HPDE6-E6E7 (cell line): ENCODE measurements around the gene GPATCH1.
A peak's percentile ranks its signal among the peaks of the same experiment; 100 is the strongest.
"Not testable (repeated sequence)": the region's sequence is repeated elsewhere in the genome, so short reads cannot be mapped to it uniquely, and the experiment has no call there.

ENCODE experiments used
- DNase-seq: peaks from one replicate; pipeline ENCODE4 v3.0.0; 2011; ENCODE audit warnings: missing footprints; ENCODE audit errors: extremely low spot score

Gene GPATCH1

DNA sequence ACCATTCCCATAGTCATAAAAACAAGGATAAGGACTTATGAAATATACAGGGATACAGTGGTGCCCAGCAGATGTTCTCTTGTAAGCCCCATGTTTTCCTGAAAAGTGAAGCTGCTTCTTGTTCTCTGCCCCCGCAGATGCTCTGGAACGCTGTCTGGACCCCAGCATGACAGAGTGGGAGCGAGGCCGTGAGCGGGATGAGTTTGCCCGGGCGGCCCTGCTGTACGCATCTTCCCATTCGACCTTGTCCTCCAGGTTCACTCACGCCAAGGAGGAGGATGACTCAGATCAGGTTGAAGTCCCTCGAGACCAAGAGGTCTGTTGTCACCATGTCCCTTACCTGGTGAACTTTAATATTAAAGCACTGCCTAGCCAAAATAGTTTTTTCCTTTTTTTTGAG, 30.6 kb downstream of the GPATCH1 start:
- no peak for DNase-seq

DNA sequence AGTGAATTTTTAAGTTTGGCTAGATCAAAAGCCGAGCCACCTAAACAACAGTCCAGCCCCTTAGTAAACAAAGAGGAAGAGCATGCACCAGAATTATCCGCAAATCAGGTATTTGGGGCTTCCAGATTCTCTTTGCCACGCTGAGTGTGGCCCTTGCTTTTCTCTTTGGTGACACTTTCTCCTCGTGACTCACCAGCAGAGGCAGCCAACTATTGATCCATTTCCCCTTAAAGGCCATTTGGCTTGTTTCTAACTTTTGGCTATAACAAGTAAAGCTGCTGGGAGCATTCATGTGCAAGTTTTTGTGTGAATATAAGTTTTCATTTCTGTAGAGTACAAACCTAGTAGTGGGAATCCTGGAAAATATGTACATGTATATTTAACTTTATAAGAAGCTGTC, 33.3 kb downstream of the GPATCH1 start:
- DNase-seq = no peak

DNA sequence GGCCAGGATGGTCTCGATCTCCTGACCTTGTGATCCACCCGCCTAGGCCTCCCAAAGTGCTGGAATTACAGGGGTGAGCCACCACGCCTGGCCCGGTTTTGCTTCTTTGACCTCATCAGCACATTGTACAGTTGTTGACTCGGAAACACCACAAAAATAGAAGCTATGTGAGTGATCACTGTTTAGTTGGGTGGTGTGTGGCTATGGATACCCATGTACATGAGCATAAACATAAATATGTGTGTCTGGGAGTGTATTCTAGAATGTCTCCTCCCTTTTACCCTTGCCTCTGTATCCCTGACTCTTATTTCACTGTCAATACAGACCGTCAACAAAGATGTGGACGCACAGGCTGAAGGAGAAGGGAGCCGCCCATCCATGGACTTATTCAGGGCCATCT, 36.5 kb downstream of the GPATCH1 start:
- no peak for DNase-seq

DNA sequence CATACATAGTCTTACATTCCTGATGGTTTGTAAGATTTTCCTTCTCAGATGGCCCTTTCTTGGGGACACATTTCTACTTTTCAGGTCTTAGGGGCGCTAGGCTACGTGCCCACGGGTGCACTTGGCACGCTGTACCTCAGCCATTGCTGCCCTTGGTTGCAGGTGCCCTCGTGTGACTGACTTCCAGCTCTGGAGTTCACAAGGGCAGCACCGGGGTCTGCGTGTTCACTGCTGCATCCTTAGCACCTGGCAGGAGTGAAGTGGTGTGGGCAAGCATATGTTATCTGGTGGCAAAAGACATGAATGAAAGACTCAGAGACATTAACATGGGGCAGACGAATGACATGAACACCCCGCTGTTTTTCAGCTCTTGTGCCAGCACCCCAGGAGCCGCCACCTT, 37.7 kb downstream of the GPATCH1 start:
- no peak for DNase-seq

DNA sequence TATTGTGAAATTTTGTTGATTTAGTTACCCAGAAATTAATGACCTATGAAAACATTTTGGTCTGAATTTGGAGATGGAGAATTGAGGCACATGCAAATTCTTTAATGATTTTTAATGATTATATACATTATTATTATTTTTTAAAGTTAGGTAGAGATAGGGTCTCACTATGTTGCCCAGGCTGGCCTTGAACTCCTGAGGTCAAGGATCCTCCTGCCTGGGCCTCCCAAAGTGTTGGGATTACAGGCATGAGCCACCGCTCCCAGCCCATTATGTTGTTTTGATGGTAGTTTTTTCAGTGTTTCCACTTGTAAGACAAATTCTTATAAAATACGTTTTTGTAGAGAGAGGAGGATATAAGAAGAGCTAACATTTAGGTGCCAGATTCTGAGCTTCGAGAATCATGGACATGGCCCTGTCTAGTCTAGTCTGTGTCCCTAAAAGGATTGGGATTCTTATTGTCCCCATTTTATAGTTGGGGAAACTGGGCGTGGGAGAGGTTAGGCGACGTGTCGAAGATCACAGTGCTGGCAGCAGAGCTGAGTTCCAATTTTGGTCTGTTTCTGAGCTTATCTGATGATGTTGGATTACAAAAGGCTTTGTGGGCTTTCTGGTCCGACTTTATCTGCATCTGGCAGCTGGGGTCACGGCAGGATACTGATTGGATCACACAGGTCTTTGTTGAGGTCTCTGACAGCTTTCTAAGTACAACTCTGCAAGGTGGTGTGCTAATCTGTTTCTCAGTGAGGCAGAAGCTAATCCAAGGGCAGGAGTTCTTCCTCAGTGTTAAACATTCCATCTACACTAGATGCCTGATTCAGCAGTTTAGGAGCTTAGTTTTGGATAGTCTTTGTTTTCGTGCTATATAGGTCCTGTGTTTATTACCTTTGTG, 43.5 kb downstream of the GPATCH1 start:
- no peak for DNase-seq

DNA sequence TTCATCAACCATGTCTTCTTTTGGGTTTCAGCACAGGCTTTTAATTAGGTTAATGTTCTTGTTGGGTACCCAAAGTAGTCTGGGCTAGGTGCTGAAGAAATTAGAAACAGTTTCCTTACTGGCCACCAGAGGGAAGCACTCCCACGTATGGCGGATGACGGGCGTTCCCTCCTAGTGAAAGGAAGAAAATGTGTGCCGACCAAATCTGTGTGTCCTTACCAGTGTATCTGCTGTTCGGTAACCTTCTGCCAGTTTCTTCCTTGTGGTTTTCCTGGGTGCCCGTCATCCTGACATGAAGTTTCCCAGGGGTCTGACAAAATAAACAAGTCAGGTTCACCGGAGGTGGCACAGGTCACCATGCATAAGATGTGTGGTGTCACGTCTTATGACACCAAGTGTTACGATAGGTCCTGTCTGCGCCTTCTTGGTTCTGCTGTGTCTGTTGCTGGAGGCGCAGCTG, 45.0 kb downstream of the GPATCH1 start:
- peak; percentile 76 for DNase-seq

DNA sequence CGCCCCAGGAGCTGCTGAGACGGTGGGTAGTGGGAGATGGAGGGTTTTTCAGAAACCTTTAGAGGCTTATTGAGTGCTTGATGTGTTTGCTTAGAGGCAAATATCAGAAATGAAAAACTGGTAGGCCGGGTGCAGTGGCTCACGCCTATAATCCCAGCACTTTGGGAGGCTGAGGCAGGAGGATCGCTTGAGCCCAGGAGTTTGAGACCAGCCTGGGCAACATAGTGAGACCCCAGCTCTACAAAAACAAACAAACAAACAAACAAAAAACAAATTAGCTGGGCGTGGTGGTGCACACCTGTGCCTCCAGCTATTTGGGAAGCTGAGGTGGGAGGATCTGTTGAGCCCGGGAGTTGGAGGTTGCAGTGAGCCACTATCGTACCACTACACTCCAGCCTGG, 45.7 kb downstream of the GPATCH1 start:
- DNase-seq = not testable (repeated sequence)

DNA sequence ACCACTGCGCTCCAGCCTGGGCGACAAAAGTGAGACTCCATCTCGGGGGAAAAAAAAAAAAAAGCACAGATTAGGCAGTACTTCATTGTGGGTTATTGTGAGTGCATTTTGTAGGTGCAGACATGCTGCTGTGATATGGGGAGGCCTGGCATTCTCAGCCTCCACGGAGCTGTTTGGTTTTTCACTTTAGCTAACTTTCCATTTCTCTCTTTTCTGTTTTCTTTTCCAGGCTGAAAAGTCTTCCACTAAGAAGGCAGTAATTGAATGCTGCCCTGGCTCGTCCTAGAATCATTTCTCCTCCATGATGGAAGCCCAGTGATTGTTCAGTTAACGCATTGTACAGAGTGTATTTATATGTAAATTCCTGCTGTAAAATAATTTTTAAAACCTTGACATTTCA, 48.9 kb downstream of the GPATCH1 start:
- no peak for DNase-seq

DNA sequence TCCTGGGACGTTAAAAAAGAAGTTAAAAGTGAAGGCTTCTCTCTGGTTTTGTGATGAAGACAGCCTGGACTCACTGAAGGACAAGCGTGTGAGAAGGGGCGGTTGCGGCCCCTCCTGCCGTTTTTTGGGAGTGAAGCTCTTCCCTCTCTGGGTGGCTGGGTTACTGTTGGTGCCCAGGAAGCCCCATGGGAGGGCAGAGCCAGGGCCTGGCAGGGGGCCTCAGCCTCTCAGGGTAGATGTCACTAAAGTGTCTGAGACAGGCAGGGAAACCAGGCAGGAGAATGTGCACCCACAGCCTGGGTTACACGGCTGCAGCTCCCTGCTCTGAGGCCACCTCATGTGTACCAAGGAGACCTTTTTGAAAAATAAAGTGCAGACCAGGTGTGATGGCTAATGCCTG, 49.5 kb downstream of the GPATCH1 start:
- DNase-seq = no peak

DNA sequence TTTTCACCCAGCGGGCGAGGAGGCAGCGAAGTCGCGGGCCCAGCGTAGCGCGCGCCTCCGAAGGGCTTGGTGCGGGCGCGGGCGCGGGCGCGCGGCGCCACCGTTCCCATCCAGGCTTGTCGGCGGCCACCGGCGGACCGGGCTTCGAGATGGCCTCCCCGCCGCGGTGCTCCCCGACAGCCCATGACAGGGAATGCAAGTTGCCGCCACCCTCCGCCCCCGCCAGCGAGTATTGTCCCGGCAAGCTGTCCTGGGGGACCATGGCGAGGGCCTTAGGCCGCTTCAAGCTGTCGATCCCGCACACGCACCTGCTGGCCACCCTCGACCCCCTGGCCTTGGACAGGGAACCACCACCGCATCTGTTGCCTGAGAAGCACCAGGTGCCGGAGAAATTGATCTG, 51.0 kb downstream of the GPATCH1 start, which contains the start of gene WDR88:
Gene WDR88 (plus strand): TSS at position 94 of the 400 bp plus-strand sequence. CDS start 56 bp downstream, at position 150.
- no peak for DNase-seq

DNA sequence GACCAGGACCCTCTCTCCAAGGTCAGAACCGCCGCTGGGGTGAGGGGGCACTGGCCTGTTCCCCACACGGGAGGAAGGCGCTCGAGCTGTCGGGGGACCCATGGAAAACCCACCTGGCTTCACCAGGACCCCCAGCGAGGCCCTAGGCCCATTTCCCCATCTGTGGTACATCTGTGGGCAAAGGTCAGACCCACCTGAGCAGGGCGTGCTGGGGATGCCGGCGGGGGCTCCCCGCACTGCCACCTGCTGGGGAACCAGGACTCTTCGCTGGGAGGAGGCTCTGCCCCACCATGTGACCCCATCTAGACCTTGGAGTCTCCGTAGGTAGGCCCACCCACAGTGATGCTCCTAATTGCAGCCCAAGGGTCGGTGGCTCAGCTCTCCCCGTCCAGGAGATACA, 51.4 kb downstream of the GPATCH1 start:
- no peak for DNase-seq

DNA sequence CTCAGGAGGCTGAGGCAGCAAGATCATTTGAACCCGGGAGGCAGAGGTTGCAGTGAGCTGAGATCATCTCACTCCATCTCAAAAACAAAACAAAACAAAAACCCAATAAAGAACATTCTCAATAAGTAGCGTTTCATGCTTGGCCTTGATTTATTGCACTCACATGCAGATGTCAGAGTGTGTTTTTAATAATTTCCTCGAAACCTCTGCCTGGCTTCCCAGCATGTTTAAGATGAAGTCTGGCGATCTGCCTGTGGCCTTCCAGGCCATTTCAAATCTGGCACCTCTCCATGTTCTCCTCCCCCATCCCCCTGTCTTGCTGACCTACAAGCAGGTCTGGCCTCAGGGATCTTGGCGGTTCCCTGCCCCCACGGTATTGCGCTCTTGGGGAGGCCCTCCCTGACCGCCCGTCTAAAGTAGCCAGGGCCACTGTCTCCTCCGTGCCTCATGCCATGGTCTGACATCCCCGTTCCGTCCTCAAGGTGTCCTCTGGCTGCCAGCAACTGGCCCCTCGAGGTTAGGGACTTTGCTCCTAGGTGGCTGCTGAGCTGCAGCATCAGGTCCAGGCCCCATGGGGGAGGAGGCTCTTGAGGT, 52.6 kb downstream of the GPATCH1 start:
- no peak for DNase-seq

DNA sequence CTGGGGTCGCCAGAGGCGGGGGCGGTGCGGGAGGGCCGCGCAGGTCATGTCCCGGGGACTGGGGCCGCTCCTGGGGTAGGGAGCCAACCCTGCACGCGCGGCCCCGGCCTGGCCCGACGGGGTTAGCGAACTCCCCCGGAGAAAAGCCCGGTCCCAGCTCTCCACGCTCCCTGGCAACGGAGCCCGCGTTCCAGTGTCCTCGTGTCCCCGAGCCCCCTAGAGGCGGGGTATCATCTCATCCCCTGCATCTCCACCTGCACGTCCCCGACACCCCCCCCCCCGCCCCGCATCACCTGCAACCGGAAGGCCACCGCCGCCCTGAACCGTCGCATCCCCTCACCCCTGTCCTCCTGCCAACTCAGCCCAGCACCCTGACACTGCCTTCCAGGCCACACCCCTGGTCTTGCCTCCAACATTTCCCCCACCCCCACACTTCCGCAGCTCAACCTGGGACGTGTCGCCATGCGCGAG, 53.6 kb downstream of the GPATCH1 start:
- no peak for DNase-seq

DNA sequence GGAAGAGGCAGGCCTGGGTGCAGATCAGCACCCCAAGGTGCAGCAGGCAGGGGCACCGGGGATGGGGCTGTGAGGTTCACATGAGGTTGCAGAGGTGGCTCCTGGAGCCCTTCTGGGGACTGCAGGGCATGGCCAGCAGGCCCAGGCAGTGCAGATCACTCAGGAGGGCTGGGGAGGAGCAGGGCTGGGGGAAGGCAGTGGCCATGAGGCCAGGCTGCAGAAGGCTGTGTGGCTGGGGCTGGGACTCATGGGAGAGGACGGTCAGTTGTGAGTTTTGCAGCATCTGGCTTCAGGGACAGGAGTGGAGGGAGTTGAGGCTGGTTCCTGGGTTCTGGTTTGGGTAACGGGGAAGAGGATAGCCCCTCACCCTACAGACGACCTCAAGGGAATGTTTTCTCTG, 58.2 kb downstream of the GPATCH1 start:
- DNase-seq = no peak

DNA sequence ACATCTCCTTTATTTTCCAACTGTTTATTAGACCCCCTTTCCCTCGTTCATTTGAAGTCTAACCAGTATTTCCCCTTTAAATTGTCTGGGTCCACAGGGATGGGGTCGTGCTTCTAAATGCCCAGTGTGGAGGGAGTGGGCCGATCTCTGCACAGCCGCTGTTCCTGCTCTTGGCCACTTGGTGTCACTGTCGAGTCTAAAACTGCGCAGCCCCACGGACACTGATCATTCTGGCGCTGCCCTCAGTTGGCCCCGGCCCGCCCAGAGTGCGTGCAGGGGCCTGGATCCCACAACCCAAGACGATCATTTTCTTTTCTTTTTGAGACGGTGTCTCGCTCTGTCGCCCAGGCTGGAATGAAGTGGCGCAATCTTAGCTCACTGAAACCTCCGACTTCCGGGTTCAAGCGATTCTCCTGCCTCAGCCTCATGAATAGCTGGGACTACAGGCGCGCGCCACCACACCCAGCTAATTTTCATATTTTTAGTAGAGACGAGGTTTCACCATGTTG, 63.0 kb downstream of the GPATCH1 start:
- peak; percentile 56 for DNase-seq

DNA sequence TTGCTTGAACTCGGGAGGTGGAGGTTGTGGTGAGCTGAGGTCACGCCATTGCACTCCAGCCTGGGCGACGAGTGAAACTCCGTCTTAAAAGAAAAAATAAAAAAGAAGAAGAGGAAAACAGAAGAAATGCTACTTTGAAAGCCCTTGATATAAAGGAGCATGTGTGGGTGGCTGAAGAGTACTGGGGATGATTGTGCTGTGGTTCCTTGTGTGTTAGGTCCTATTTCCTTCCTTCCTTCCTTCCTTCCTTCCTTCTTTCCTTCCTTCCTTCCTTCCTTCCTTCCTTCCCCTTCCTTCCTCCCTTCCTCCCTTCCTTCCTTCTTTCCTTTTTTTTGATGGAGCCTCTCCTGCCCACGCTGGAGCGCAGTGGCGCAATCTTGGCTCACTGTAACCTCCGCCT, 65.2 kb downstream of the GPATCH1 start:
- no peak for DNase-seq

DNA sequence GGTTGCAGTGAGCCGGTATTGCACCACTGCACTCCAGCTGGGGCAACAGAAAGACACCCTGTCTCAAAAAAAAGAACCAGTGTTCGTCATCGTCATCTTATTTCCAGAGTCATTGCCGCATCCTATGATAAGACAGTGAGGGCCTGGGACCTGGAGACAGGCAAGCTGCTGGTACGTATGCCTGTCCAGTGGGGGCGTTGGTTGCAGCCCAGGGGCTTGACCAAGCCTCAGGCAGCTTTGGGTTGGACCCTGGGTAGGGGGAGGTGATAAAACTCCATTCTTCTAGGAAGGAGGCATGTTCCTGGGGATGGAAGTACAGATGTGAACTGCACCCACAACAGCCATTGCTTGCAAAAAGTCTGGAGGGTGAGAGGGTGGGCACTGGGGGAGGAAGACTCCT, 66.6 kb downstream of the GPATCH1 start:
- no peak for DNase-seq

DNA sequence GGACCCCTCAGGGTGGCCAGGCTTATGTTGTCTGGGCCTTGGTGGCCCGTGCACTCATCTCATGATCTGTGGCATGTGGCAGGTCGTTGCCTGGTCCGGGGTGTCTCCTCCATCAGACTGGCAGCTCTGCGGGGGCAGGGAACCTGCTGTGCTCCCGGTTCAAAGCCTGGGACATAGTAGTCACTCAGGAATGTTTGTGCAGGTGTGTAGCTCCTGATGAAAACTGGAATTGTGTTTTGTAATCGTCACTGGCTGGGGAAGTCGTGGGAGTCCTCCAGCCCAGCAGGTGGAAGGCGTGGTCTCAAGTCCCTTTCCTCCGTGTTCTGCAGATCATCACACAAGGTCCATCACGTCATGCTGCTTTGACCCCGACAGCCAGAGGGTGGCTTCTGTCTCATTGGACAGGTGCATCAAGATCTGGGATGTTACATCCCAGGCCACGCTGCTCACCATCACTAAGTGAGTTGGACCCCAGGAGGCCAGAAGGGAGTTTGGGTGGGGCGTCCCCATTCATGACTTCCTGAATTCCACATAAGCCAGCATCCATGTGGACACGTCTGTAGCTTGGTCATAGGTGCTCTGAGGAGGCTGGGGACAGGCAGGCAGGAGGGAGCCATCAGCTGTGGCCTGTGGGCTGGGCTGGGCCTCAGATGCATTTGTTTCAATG, 70.0 kb downstream of the GPATCH1 start:
- no peak for DNase-seq

DNA sequence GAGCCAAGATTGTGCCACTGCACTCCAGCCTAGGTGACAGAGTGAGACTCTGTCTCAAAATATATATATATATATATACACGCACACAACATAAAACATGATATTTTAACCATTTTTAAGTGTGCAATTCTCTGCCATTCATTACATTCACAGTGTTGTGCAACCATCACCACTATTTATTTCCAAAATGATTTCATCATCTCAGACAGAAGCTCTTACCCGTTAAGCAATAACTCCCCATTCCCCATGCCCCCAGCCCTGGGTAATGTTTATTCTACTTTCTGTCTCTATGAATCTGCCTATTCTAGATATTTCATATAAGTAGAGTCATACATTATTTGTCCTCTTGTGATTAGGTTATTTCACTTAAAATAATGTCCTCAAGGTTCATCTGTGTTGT, 71.2 kb downstream of the GPATCH1 start:
- no peak for DNase-seq

DNA sequence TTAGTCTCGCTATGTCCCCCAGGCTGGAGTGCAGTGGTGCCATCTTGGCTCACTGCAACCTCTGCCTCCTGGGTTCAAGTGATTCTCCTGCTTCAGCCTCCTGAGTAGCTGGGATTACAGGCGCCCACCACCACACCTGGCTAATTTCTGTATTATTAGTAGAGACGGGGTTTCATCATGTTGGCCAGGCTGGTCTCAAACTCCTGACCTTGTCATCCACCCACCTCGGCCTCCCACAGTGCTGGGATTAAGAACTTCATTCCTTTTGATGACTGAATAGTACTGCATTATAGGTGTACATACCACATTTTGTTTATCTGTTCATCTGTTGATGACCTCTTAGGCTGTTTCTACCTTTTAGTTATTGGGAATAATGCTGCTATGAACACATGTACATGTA, 71.6 kb downstream of the GPATCH1 start:
- DNase-seq = not testable (repeated sequence)

DNA sequence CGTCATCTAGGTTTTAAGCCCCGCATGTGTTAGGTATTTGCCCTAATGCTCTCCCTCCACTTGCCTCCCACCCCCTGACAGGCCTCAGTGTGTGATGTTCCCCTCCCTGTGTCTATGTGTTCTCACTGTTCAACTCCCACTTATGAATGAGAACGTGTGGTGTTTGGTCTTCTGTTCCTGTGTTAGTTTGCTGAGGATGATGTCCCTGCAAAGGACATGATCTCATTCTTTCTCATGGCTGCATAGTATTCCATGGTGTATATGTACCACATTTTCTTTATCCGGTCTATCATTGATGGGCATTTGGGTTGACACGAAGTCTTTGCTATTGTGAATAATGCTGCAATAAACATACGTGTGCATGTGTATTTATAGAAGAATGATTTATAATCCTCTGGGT, 73.3 kb downstream of the GPATCH1 start:
- DNase-seq = not testable (repeated sequence)

DNA sequence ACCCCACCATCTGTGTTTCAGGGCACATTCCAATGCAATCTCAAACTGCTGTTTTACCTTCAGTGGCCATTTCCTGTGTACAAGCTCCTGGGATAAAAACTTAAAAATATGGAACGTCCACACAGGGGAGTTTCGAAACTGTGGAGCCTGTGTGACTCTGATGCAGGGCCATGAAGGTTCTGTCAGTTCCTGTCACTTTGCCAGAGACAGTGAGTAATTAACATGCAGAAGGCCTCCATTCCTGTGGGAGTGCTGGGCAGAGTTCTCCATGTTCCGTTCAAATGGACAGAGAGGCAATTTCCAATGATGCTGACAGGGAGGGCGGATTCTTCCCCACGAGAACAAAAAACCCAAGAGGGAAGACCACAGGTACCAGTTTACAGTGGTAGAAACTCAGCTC, 75.4 kb downstream of the GPATCH1 start:
- no peak for DNase-seq
